HCT116 (cell line): ENCODE measurements around the gene CCDC9B. TPM values are rescaled to one million over a fixed set of nuclear protein-coding genes. Genes with fewer than 3 reads are reported as not detected.

Experiments used
- ATAC-seq: fragments of 200-7000 bp; cut with Tn5 transposase; 2 replicates; pipeline ENCODE4 v1.9.1; 2020; ENCODE audit warnings: mild to moderate bottlenecking, moderate library complexity
- BruUV-seq: library from RNA; stranded (reverse); fragments of 400-500 nt; replicated peaks from 2 replicates; lab custom pipeline; 2021; lab: Mats Ljungman, UMichigan
- CTCF ChIA-PET: fragments of 300-600 bp; sonication (Branson Sonifier 250); formaldehyde crosslinking; loops from one replicate; lab custom pipeline; 2021; ENCODE audit warnings: antibody characterized with exemption; lab: Charles Lee
- POLR2A ChIA-PET: fragments of 300-600, 350-600 bp; sonication (Branson Sonifier 250); formaldehyde crosslinking; loops from one replicate; lab custom pipeline; 2021; ENCODE audit warnings: antibody characterized with exemption; lab: Charles Lee
- RAD21 ChIA-PET, 2 experiments: fragments of 300-600 bp; sonication (Branson Sonifier 250); formaldehyde crosslinking; loops; one replicate each; lab custom pipeline; 2023; ENCODE audit warnings: low total read pairs in 2 of 2; ENCODE audit not compliant: uncharacterized antibody in 2 of 2, unreplicated experiment in 2 of 2, low non-redundant PET in 1 of 2; lab: Charles Lee
- DNase-seq: peaks from one replicate; pipeline ENCODE4 v3.0.0-alpha.2; 2010; ENCODE audit warnings: low read depth, low spot score
- H2AFZ ChIP-seq: fragments of 200-600 bp; shearing (Covaris generic), sonication (generic); 2 replicates; pipeline ENCODE4 v1.6.1; 2017; ENCODE audit warnings: low read depth, mixed run types, mixed read lengths, antibody characterized with exemption, low read length; ENCODE audit not compliant: poor library complexity, severe bottlenecking
- H3K27ac ChIP-seq: 2 replicates; pipeline ENCODE4 v1.5.1; 2012; ENCODE audit warnings: low read depth, low read length
- H3K27me3 ChIP-seq: fragments of 200-600 bp; sonication (generic); 2 replicates; pipeline ENCODE4 v1.6.1; 2016; ENCODE audit warnings: mixed run types, low read length, mixed read lengths; ENCODE audit not compliant: insufficient read depth
- H3K36me3 ChIP-seq, 2 experiments: fragments of 200-500 bp in 1 of 2; fragments of 200-600 bp in 1 of 2; sonication (Bioruptor generic) in 1 of 2; sonication (generic) in 1 of 2; 2 replicates each; pipeline versions ENCODE4 v1.5.1 to v1.6.1; 2014 to 2016; ENCODE audit warnings: low read length in 2 of 2, inconsistent platforms in 1 of 2, mixed read lengths in 1 of 2, mixed run types in 1 of 2; ENCODE audit not compliant: insufficient read depth in 2 of 2, control insufficient read depth in 1 of 2
- H3K4me1 ChIP-seq, 2 experiments: fragments of 200-600 bp in 1 of 2; sonication (generic) in 1 of 2; 2 replicates each; pipeline versions ENCODE4 v1.5.1 to v1.6.1; 2012 to 2017; ENCODE audit warnings: low read length in 2 of 2, inconsistent platforms in 1 of 2, mild to moderate bottlenecking in 1 of 2, mixed read lengths in 1 of 2, mixed run types in 1 of 2, moderate library complexity in 1 of 2; ENCODE audit not compliant: insufficient read depth in 2 of 2, control insufficient read depth in 1 of 2
- H3K4me2 ChIP-seq: fragments of 200-600 bp; sonication (generic); 2 replicates; pipeline ENCODE4 v1.6.1; 2017; ENCODE audit warnings: mixed run types, low read length, mixed read lengths
- H3K4me3 ChIP-seq, 2 experiments: fragments of 200-600 bp in 1 of 2; sonication (generic) in 1 of 2; replicated peaks in 1 of 2; 2 replicates each; pipeline ENCODE4 v1.5.1; 2011 to 2016; ENCODE audit warnings: low read length in 2 of 2, control low read depth in 1 of 2, low read depth in 1 of 2, mild to moderate bottlenecking in 1 of 2, mixed read lengths in 1 of 2, mixed run types in 1 of 2
- H3K79me2 ChIP-seq: fragments of 200-600 bp; sonication (generic); 2 replicates; pipeline ENCODE4 v1.6.1; 2017; ENCODE audit warnings: mild to moderate bottlenecking, mixed run types, low read length, moderate library complexity, mixed read lengths; ENCODE audit not compliant: insufficient read depth
- H3K9ac ChIP-seq: fragments of 200-600 bp; sonication (generic); 2 replicates; pipeline ENCODE4 v1.6.1; 2016; ENCODE audit warnings: low read length, mixed read lengths
- H3K9me2 ChIP-seq: fragments of 200-600 bp; sonication (generic), shearing (Covaris generic); 2 replicates; pipeline ENCODE4 v1.6.1; 2017; ENCODE audit warnings: mixed run types, mild to moderate bottlenecking, moderate library complexity; ENCODE audit not compliant: insufficient read depth
- H3K9me3 ChIP-seq, 2 experiments: fragments of 200-500 bp in 1 of 2; fragments of 200-600 bp in 1 of 2; sonication (Bioruptor generic) in 1 of 2; sonication (generic) in 1 of 2; 2 replicates each; pipeline ENCODE4 v1.6.1; 2014 to 2017; ENCODE audit warnings: low read length in 2 of 2, mixed read lengths in 2 of 2, inconsistent platforms in 1 of 2, low read depth in 1 of 2, mild to moderate bottlenecking in 1 of 2, mixed run types in 1 of 2, moderate library complexity in 1 of 2; ENCODE audit not compliant: control insufficient read depth in 1 of 2, insufficient read depth in 1 of 2
- H4K20me1 ChIP-seq: fragments of 200-600 bp; sonication (generic), shearing (Covaris generic); 2 replicates; pipeline ENCODE4 v1.6.1; 2017; ENCODE audit warnings: mixed run types, mild to moderate bottlenecking, moderate library complexity; ENCODE audit not compliant: insufficient read depth
- CBX3 ChIP-seq: IDR thresholded peaks from 2 replicates; pipeline ENCODE4 v1.6.1; 2012; ENCODE audit warnings: low read depth
- ELF1 ChIP-seq: IDR thresholded peaks from 2 replicates; pipeline ENCODE4 v1.6.1; 2012; ENCODE audit warnings: low read depth, borderline replicate concordance
- EZH2phosphoT487 ChIP-seq: fragments of 200-600 bp; IDR thresholded peaks from 2 replicates; pipeline ENCODE4 v1.6.1; 2018; ENCODE audit warnings: antibody characterized with exemption, borderline replicate concordance
- FOSL1 ChIP-seq: IDR thresholded peaks from 2 replicates; pipeline ENCODE4 v1.6.1; 2012; ENCODE audit warnings: low read depth
- JUND ChIP-seq: IDR thresholded peaks from 2 replicates; pipeline ENCODE4 v1.6.1; 2012
- POLR2A ChIP-seq: IDR thresholded peaks from 2 replicates; pipeline ENCODE4 v1.7.0; 2011; ENCODE audit warnings: borderline replicate concordance; ENCODE audit not compliant: insufficient read depth, insufficient read length; ENCODE audit errors: extremely low read depth
- POLR2AphosphoS5 ChIP-seq: IDR thresholded peaks from 2 replicates; pipeline ENCODE4 v1.6.1; 2011; ENCODE audit warnings: mild to moderate bottlenecking, low read depth, low read length, moderate library complexity
- RAD21 ChIP-seq: IDR thresholded peaks from 2 replicates; pipeline ENCODE4 v1.6.1; 2012; ENCODE audit warnings: low read depth, mild to moderate bottlenecking
- SRF ChIP-seq: IDR thresholded peaks from 2 replicates; pipeline ENCODE4 v1.6.1; 2012; ENCODE audit warnings: low read depth
- YY1 ChIP-seq: IDR thresholded peaks from 2 replicates; pipeline ENCODE4 v1.6.1; 2011; ENCODE audit warnings: low read length, low read depth, moderate library complexity, mild to moderate bottlenecking; ENCODE audit not compliant: insufficient replicate concordance; ENCODE audit errors: extremely low read depth
- ZFX ChIP-seq: fragments of 450-650 bp; IDR thresholded peaks from 2 replicates; pipeline ENCODE4 v1.6.1; 2017
- intact Hi-C: fragments of 100-400 bp; cut with micrococcal nuclease; formaldehyde crosslinking; loops from 2 replicates; pipeline ENCODE4 v1.10.0; 2022
- total RNA-seq: library from RNA; stranded (reverse); gene quantifications from one replicate; pipeline ENCODE4 v1.2.1, GENCODE V29; 2021; ENCODE audit not compliant: unreplicated experiment
- TF ChIP-seq, protein P1 (sequence below): IDR thresholded peaks from 2 replicates; pipeline ENCODE4 v1.6.1; 2011; ENCODE audit warnings: mild to moderate bottlenecking, low read length, moderate library complexity; ENCODE audit not compliant: insufficient replicate concordance; ENCODE audit errors: extremely low read depth
- TF ChIP-seq, protein P2 (sequence below), 3 experiments: fragments of 200-600 bp in 1 of 3; sonication (generic) in 1 of 3; IDR thresholded peaks in 2 of 3; conservative IDR thresholded peaks in 1 of 3; 2 replicates each; pipeline ENCODE4 v1.5.1; 2012 to 2017; ENCODE audit warnings: low read depth in 2 of 3, low read length in 2 of 3, antibody characterized with exemption in 1 of 3, borderline replicate concordance in 1 of 3, control low read depth in 1 of 3, mild to moderate bottlenecking in 1 of 3, mixed read lengths in 1 of 3, mixed run types in 1 of 3, moderate library complexity in 1 of 3; ENCODE audit not compliant: insufficient read depth in 1 of 3

The CCDC9B gene
- total RNA-seq, 1 experiment from 2014 or later = 15.6 TPM

DNA sequence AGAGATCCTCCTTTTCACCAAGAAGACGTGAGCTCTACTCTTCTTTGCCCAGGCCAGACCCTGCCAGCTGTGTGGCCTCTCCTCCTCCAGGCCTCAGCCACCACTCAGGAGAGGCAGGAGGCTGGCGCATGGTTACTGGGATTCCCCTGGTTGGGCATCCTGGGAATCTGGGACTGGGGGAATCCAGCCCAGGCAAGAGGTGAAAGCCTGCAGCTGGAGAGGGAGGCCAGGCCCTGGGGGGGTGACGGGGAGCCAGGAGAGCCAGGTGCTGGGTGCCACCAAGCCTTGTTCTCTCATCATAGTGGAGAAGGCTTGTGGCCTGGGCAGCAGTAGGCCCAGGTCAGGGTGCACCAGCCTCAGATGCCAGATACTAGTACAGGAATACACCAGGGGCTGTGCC lies 6.2 kb downstream of the CCDC9B start:
- peaks cover under 1% of the 10 kb centered on the region; the same call in 1 of the 2 replicates for H3K79me2 ChIP-seq
- H3K9ac ChIP-seq = no peak overlapping the region
- H2AFZ ChIP-seq = no peak overlapping the region
- no peaks in the 10 kb centered on the region for H4K20me1 ChIP-seq
- H3K27ac ChIP-seq = no peak overlapping the region
- POLR2A ChIA-PET = no interaction called here
- no peaks in the 10 kb centered on the region for H3K9me3 ChIP-seq
- TF ChIP-seq POLR2A = no peak
- TF ChIP-seq JUND = no peak
- TF ChIP-seq ZFX = no peak
- no peak for TF ChIP-seq POLR2AphosphoS5
- TF ChIP-seq CBX3 = no peak
- no peak for TF ChIP-seq YY1
- TF ChIP-seq, protein P1, sequence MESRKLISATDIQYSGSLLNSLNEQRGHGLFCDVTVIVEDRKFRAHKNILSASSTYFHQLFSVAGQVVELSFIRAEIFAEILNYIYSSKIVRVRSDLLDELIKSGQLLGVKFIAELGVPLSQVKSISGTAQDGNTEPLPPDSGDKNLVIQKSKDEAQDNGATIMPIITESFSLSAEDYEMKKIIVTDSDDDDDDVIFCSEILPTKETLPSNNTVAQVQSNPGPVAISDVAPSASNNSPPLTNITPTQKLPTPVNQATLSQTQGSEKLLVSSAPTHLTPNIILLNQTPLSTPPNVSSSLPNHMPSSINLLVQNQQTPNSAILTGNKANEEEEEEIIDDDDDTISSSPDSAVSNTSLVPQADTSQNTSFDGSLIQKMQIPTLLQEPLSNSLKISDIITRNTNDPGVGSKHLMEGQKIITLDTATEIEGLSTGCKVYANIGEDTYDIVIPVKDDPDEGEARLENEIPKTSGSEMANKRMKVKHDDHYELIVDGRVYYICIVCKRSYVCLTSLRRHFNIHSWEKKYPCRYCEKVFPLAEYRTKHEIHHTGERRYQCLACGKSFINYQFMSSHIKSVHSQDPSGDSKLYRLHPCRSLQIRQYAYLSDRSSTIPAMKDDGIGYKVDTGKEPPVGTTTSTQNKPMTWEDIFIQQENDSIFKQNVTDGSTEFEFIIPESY = no peak
- peaks cover 0 to 7% of the 10 kb centered on the region in 2 experiments; a peak in 1 of 4 replicates for H3K36me3 ChIP-seq
- H3K9me2 ChIP-seq = no peaks in the 10 kb centered on the region
- intact Hi-C loops = no loop called here
- BruUV-seq = no TSS peak
- RAD21 ChIA-PET = no interaction called here
- H3K4me2 ChIP-seq = no peak overlapping the region
- no peak overlapping the region for H3K4me3 ChIP-seq
- DNase-seq (no peak), ATAC-seq (no peak)
- H3K4me1 ChIP-seq = peaks cover 22 to 25% of the 10 kb centered on the region in 2 experiments
- CTCF ChIA-PET = no interaction called here
- no peaks in the 10 kb centered on the region for H3K27me3 ChIP-seq

DNA sequence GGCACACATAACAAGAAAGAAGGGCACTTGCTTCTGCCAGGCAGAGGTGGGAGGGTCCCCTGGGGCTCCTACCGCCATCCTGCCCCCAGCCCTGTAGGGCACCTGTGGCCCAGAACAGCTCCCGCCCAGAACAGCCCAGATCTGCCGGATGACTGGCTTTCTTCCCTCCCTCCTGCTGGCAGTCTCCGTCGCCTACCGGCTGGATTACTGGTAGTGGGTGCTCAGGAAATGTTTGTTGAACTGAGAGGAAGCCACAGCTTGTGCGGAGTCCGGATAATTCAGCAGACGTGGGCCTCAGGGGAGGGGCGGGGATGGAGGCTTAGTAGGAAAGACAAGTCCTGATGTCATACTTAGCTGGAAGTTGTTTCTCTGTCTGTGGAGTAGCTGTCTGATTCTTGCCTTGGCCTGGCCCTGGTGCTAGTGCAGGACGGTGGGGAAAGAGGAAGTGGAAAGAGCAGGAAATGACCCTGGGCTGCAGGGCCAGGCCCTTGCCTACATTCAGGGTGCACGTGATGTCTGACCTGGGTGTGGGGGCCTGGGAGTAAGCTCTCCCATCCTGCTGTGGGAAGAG lies 6.7 kb downstream of the CCDC9B start:
- no peak overlapping the region for H2AFZ ChIP-seq
- H3K9me3 ChIP-seq = no peaks in the 10 kb centered on the region
- no peaks in the 10 kb centered on the region for H3K27me3 ChIP-seq
- TF ChIP-seq FOSL1 (no peak), EZH2phosphoT487 (no peak), POLR2AphosphoS5 (no peak), SRF (no peak), RAD21 (no peak), ELF1 (no peak)
- TF ChIP-seq, protein P1 = no peak
- TF ChIP-seq, protein P2, sequence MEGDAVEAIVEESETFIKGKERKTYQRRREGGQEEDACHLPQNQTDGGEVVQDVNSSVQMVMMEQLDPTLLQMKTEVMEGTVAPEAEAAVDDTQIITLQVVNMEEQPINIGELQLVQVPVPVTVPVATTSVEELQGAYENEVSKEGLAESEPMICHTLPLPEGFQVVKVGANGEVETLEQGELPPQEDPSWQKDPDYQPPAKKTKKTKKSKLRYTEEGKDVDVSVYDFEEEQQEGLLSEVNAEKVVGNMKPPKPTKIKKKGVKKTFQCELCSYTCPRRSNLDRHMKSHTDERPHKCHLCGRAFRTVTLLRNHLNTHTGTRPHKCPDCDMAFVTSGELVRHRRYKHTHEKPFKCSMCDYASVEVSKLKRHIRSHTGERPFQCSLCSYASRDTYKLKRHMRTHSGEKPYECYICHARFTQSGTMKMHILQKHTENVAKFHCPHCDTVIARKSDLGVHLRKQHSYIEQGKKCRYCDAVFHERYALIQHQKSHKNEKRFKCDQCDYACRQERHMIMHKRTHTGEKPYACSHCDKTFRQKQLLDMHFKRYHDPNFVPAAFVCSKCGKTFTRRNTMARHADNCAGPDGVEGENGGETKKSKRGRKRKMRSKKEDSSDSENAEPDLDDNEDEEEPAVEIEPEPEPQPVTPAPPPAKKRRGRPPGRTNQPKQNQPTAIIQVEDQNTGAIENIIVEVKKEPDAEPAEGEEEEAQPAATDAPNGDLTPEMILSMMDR (IDR thresholded peaks at IDR 0.05 in 2 of 3, conservative IDR thresholded peaks at IDR 0.05 in 1 of 3; ENCODE audit: borderline replicate concordance in 1 of 3, insufficient read depth in 1 of 3, low read depth in 2 of 3, low read length in 2 of 3) = no peak
- H3K27ac ChIP-seq = no peak overlapping the region
- POLR2A ChIA-PET = no interaction called here
- H3K4me1 ChIP-seq = peaks cover 16 to 19% of the 10 kb centered on the region in 2 experiments
- H3K9me2 ChIP-seq = no peaks in the 10 kb centered on the region
- H3K36me3 ChIP-seq = peaks cover 0 to 7% of the 10 kb centered on the region in 2 experiments; a peak in 1 of 4 replicates
- no peaks in the 10 kb centered on the region; the same call in 1 of the 2 replicates for H3K79me2 ChIP-seq
- no peak overlapping the region for H3K4me3 ChIP-seq
- no peaks in the 10 kb centered on the region for H4K20me1 ChIP-seq
- ATAC-seq (no peak), DNase-seq (no peak)
- CTCF ChIA-PET = no interaction called here
- RAD21 ChIA-PET = no interaction called here
- intact Hi-C loops = no loop called here
- H3K4me2 ChIP-seq = no peak overlapping the region
- no peak overlapping the region for H3K9ac ChIP-seq
- BruUV-seq = no TSS peak
